D721Med (cell line): Measurements from ENCODE around the gene MANSC1.

Source experiments
- DNase-seq: peaks from one replicate; pipeline ENCODE4 v3.0.0; 2011; ENCODE audit warnings: low spot score; ENCODE audit not compliant: insufficient read length
- FAIRE-seq: peaks from 2 replicates; lab custom pipeline; 2011; peaks lifted over from hg19 to GRCh38; lab: Jason Lieb, UNC
- TF ChIP-seq, protein P1 (sequence below): IDR thresholded peaks from 2 replicates; pipeline ENCODE4 v1.5.1; 2012; ENCODE audit warnings: mild to moderate bottlenecking, control low read depth; ENCODE audit not compliant: insufficient read depth; ENCODE audit errors: missing control alignments

Gene MANSC1

DNA sequence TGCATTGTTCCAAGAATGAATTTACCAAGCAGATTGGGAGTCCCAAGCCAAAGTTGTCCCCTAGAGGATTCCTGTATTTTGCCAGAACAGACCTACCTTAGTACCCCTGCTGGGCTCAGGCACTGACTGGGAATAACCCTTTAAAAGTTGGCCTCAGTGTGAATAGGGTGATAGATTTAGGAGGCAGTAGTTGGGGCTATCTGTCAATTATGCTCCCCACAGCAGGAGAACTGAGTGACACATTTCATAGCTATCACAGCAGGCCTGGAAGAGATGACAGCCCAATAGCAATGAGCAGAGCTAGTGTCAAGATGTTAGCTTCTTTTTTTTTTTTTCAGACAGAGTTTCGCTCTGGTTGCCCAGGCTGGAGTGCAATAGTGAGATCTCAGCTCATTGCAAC, 68.9 kb downstream of the MANSC1 start:
- no peak for FAIRE-seq
- DNase-seq = no peak
- TF ChIP-seq, protein P1, sequence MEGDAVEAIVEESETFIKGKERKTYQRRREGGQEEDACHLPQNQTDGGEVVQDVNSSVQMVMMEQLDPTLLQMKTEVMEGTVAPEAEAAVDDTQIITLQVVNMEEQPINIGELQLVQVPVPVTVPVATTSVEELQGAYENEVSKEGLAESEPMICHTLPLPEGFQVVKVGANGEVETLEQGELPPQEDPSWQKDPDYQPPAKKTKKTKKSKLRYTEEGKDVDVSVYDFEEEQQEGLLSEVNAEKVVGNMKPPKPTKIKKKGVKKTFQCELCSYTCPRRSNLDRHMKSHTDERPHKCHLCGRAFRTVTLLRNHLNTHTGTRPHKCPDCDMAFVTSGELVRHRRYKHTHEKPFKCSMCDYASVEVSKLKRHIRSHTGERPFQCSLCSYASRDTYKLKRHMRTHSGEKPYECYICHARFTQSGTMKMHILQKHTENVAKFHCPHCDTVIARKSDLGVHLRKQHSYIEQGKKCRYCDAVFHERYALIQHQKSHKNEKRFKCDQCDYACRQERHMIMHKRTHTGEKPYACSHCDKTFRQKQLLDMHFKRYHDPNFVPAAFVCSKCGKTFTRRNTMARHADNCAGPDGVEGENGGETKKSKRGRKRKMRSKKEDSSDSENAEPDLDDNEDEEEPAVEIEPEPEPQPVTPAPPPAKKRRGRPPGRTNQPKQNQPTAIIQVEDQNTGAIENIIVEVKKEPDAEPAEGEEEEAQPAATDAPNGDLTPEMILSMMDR = no peak

DNA sequence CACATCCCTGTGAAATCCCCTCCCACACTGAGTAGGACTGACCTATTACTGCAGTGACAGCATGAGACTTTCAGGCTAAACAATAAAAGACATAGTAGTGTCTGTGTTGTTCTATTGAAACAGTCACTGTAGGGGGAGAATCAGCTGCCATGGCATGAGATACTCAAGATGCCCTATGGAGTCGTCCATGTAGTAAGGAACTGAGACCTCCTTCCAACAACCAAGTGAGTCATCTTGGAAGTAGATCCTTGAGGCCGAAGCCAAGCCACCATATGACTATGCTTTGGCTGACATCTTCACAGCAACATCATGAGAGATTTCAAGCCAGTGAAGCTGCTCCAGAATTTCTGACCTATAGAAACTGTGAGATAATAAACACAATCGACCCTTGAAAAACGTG, 71.1 kb downstream of the MANSC1 start:
- DNase-seq = no peak
- TF ChIP-seq, protein P1 = no peak
- FAIRE-seq = no peak
